ENCODE results near the gene PLK5.

PLK5 gene

GRCh38 chr19:1580957-1581356 is 57.1 kb downstream of the PLK5 start:
- no peak for DNase-seq

- DNase-seq = no peak
These were observed 58.3 kb downstream of the PLK5 start for GRCh38 chr19:1582201-1582600.

GRCh38 chr19:1584500-1585242 is 60.8 kb downstream of the PLK5 start:
- no peak for DNase-seq

- no peak for DNase-seq
These were observed 61.3 kb downstream of the PLK5 start for GRCh38 chr19:1585243-1585580.
